Left ventricle myocardium inferior (tissue), 1 donor: ENCODE results near the gene PLA2G2C. TPM values are rescaled to one million over a fixed set of nuclear protein-coding genes. Genes with fewer than 3 reads are reported as not detected.
A peak's percentile ranks its signal among the peaks of the same experiment; 100 is the strongest.

Source experiments
- DNase-seq: peaks from one replicate; pipeline ENCODE4 v3.0.0-alpha.2; 2020
- H3K27ac ChIP-seq: fragments of 200-600 bp; replicated peaks from 2 replicates; pipeline ENCODE4 v1.8.0; 2021
- H3K27me3 ChIP-seq: fragments of 200-600 bp; 2 replicates; pipeline ENCODE4 v1.8.0; 2021; ENCODE audit warnings: low read depth
- H3K36me3 ChIP-seq: fragments of 200-600 bp; 2 replicates; pipeline ENCODE4 v1.8.0; 2021
- H3K4me1 ChIP-seq: fragments of 200-600 bp; 2 replicates; pipeline ENCODE4 v1.8.0; 2021
- H3K4me3 ChIP-seq: fragments of 200-600 bp; 2 replicates; pipeline ENCODE4 v1.8.0; 2021; ENCODE audit warnings: mild to moderate bottlenecking, moderate library complexity
- H3K9me3 ChIP-seq: fragments of 200-600 bp; replicated peaks from 2 replicates; pipeline ENCODE4 v1.8.0; 2021
- CTCF ChIP-seq: fragments of 200-600 bp; IDR thresholded peaks from 2 replicates; pipeline ENCODE4 v1.8.0; 2021; ENCODE audit warnings: antibody characterized with exemption, mild to moderate bottlenecking, borderline replicate concordance
- intact Hi-C: fragments of 100-400 bp; cut with micrococcal nuclease; formaldehyde crosslinking; loops from one replicate; pipeline ENCODE4 v1.11.0; 2022
- total RNA-seq: library from RNA; stranded (reverse); fragmentation: NEBNext Ultra II Directional; extraction: Animal tissue kit (Norgen Biotek cat#: 25700); gene quantifications from one replicate; pipeline ENCODE4 v1.2.1, GENCODE V29; 2021
- donor health status: DM: no; HTN: yes; CAD: no; lungs with severe emphysema.

Gene PLA2G2C
- total RNA-seq, 1 donor from 2014 or later = not detected

DNA sequence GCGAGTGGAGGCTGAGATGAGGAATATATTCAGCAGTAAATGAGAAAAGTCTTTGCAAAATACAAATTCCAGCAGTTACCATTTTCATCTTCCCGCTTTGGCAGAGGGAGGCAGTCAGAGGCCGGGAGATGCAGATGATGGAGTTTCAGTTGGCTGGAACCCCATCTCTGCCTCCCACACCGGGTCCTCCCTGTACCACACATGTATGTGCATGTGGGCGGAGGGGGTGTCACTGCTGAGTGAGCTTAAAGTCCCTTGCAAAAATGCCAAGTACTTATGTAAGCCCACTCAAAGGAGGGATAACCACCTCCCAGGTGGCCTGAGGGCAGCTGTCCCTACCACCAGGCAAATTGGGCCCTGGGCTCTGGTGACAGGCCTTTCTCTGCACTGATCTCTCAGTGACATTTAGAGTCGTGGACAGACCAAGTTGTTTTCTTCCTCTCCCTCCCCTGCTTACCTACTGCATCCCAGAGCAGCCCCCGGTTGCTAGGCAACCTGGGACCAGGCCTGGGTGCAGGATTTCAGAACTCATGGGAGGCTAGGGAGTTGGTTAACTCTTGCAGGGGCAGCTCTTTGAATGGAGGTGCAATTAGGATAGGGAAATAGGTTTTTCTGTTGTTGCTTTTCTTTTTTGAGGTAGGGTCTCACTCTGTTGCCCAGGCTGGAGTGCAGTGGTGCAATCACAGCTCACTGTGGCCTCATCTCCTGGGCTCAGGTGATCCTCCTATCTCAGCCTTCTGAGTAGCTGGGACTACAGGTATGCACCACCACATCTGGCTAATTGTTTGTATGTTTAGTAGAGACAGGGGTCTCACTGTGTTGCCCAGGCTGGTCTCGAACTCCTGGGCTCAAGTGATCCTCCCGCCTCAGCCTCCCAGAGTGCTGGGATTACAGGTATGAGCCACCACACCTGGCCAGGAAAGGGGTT is 17.5 kb downstream of the PLA2G2C start:
- Histone ChIP-seq H3K4me3 (no peak overlapping the region), H3K36me3 (no peaks in the 10 kb centered on the region), H3K27ac (no peak overlapping the region), H3K9me3 (no peaks in the 10 kb centered on the region), H3K4me1 (peaks cover 10% of the 10 kb centered on the region), H3K27me3 (peaks cover 57% of the 10 kb centered on the region)
- TF ChIP-seq CTCF = no peak
- intact Hi-C loops = no loop called here
- no peak for DNase-seq

DNA sequence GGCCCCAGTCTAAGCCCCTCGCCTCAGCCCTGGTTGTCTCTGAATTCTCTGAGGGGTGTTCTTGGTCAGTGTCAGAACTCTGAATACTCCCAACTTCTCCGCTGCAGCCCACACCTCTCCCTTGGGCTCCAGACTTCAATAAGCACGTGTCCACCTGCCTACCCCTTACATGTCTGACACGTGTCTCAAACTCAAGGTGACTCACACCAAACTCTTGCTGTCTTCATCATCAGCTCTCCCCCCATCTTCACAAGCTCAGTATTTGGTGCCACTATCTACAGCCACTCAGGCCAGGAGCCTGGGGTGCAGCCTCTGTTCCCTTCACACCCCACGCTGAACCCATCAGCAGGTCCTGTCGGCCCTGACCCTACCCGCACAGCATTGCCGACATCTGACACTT is 19.2 kb downstream of the PLA2G2C start:
- Histone ChIP-seq H3K36me3 (no peaks in the 10 kb centered on the region), H3K9me3 (peaks cover 1% of the 10 kb centered on the region), H3K4me1 (peaks cover 10% of the 10 kb centered on the region), H3K27me3 (peaks cover 53% of the 10 kb centered on the region), H3K27ac (no peak overlapping the region), H3K4me3 (no peak overlapping the region)
- no peak for TF ChIP-seq CTCF
- intact Hi-C loops = no loop called here
- no peak for DNase-seq

GRCh38 chr1:20166051-20166450 is 20.3 kb downstream of the PLA2G2C start:
- DNase-seq = no peak
- Histone ChIP-seq H3K4me1 (peaks cover 10% of the 10 kb centered on the region), H3K27me3 (peaks cover 59% of the 10 kb centered on the region), H3K9me3 (peaks cover 12% of the 10 kb centered on the region), H3K27ac (no peak overlapping the region), H3K36me3 (no peaks in the 10 kb centered on the region), H3K4me3 (no peak overlapping the region)
- TF ChIP-seq CTCF = no peak
- intact Hi-C loops = no loop called here

DNA sequence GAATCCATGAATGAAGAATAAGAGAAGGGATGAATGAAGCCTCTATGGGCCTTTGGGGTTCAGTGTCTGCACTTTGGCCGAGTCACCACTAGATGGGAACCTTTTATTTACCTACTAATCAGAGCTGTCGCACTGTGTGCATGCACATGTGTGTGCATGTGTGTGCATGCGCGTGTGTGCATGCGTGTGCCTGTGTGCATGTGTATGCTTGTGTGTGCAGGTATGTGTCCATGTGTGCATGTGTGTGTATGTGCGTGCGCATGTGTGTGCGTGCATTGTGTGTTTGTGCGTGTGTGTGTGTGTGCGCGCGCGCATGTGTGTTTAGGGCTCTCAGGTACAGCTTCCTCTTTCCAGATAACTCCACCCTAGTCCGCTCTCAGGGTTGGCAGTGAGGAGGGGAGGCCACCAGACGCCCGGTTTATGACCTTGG is 20.8 kb downstream of the PLA2G2C start:
- H3K9me3 ChIP-seq = peaks cover 17% of the 10 kb centered on the region
- H3K4me1 ChIP-seq = peaks cover 10% of the 10 kb centered on the region
- TF ChIP-seq CTCF = peak; percentile 26
- H3K27ac ChIP-seq = no peak overlapping the region
- DNase-seq = no peak
- intact Hi-C loops = no loop called here
- no peak overlapping the region for H3K4me3 ChIP-seq
- H3K36me3 ChIP-seq = no peaks in the 10 kb centered on the region
- peaks cover 59% of the 10 kb centered on the region for H3K27me3 ChIP-seq

- Histone ChIP-seq H3K27ac (peak overlapping the region; percentile 57), H3K4me3 (no peak overlapping the region), H3K9me3 (peaks cover 25% of the 10 kb centered on the region), H3K4me1 (peaks cover 10% of the 10 kb centered on the region), H3K27me3 (peaks cover 57% of the 10 kb centered on the region), H3K36me3 (no peaks in the 10 kb centered on the region)
- peak; percentile 32 for TF ChIP-seq CTCF
- intact Hi-C loops = no loop called here
- peak; percentile 52 for DNase-seq
Measured at GRCh38 chr1:20164694-20165202, 21.6 kb downstream of the PLA2G2C start.
